Measurements from ENCODE around the gene NME3. TPM values are rescaled to one million over a fixed set of nuclear protein-coding genes. Genes with fewer than 3 reads are reported as not detected.

Gene NME3
- total and polyA plus RNA-seq, 2 of the 4 experiments (the other 2 are of a cell fraction), result 12.7 to 41.2 TPM

- no peaks in the 10 kb centered on the region for H3K4me1 ChIP-seq (ENCODE audit: control insufficient read depth, insufficient read depth, low read length)
- no TSS peak for BruUV-seq (replicated peaks)
- in situ Hi-C loops (cut with MboI; ENCODE audit: low sequenced_read_pairs) (no loop called here), dilution Hi-C loops (cut with HindIII; ENCODE audit: low sequenced_read_pairs, unreplicated experiment) (no loop called here), intact Hi-C loops (cut with micrococcal nuclease) (no loop called here)
- no peak overlapping the region for H4K8ac ChIP-seq (ENCODE audit: low read depth in 2 of 2, low read length in 2 of 2)
- ChIA-PET CTCF (no interaction called here), POLR2A (ENCODE audit: unreplicated experiment) (no interaction called here)
- H3K23ac ChIP-seq (ENCODE audit: low read depth, low read length), result no peak overlapping the region
- H3K4ac ChIP-seq (ENCODE audit: low read depth, low read length), result no peak overlapping the region
- H4K91ac ChIP-seq (ENCODE audit: insufficient read depth, low read depth, low read length), result no peak overlapping the region
- H3K9me1 ChIP-seq (ENCODE audit: insufficient read depth, low read length), result peaks cover 2% of the 10 kb centered on the region; the same call in 1 of the 2 replicates
- no peaks in the 10 kb centered on the region for H3K27me3 ChIP-seq (ENCODE audit: control insufficient read depth, insufficient read depth, low read length)
- H3K36me3 ChIP-seq (ENCODE audit: control insufficient read depth, insufficient read depth, low read length), result peaks cover 18% of the 10 kb centered on the region
- no peak overlapping the region for H2BK15ac ChIP-seq (ENCODE audit: low read depth, low read length)
- no peak overlapping the region for H3K4me3 ChIP-seq (ENCODE audit: insufficient read depth, low read depth, low read length)
- 96% methylated on average over 5 of the region's 15 CpGs; no CpG with 5 or more reads in 1 of the 2 experiments for WGBS, 2 experiments (ENCODE audit: extremely low coverage in 2 of 2, insufficient read length in 1 of 2)
- H2AFZ ChIP-seq (replicated peaks; ENCODE audit: low read length, poor library complexity), result no peak overlapping the region
- H3K14ac ChIP-seq (replicated peaks; ENCODE audit: low read depth, low read length), result no peak overlapping the region
- no peak overlapping the region for H2BK20ac ChIP-seq (ENCODE audit: low read depth, low read length)
- H2BK120ac ChIP-seq (ENCODE audit: low read depth, low read length), result no peak overlapping the region
- no peak overlapping the region for H3K56ac ChIP-seq (ENCODE audit: extremely low read depth, insufficient read depth, low read length)
- H4K20me1 ChIP-seq (ENCODE audit: insufficient read depth, low read length), result 0 out of 2 replicates have a peak, but pooled peaks cover 3% of the 10 kb centered on the region
- H3K79me1 ChIP-seq (ENCODE audit: low read depth in 1 of 2, low read length in 2 of 2), result peaks cover 0 to 16% of the 10 kb centered on the region in 2 experiments; a peak in 2 of 4 replicates
- no peak overlapping the region for H4K5ac ChIP-seq (ENCODE audit: low read depth, low read length)
- H3K18ac ChIP-seq (ENCODE audit: low read depth, low read length), result no peak overlapping the region
- ATAC-seq (ENCODE audit: low read depth), result no peak
- no peak overlapping the region for H3K4me2 ChIP-seq (ENCODE audit: low read depth, low read length)
- no peak overlapping the region for H2AK5ac ChIP-seq (ENCODE audit: low read depth, low read length)
- no peak overlapping the region for H2AK9ac ChIP-seq (replicated peaks; ENCODE audit: low read depth, low read length, poor library complexity)
- DNase-seq, result no peak
- no peak overlapping the region for H3K9ac ChIP-seq (ENCODE audit: low read depth, low read length)
- no peak overlapping the region for H2BK5ac ChIP-seq (ENCODE audit: low read depth, low read length, poor library complexity, severe bottlenecking)
- no peaks in the 10 kb centered on the region for H3K9me3 ChIP-seq (ENCODE audit: control insufficient read depth, insufficient read depth, low read length)
- TF ChIP-seq, protein P1, sequence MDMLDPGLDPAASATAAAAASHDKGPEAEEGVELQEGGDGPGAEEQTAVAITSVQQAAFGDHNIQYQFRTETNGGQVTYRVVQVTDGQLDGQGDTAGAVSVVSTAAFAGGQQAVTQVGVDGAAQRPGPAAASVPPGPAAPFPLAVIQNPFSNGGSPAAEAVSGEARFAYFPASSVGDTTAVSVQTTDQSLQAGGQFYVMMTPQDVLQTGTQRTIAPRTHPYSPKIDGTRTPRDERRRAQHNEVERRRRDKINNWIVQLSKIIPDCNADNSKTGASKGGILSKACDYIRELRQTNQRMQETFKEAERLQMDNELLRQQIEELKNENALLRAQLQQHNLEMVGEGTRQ (IDR thresholded peaks at IDR 0.05; ENCODE audit: low read depth, low read length), result no peak
- TF ChIP-seq CHD1 (IDR thresholded peaks at IDR 0.05; ENCODE audit: low read depth, low read length) (no peak), MAFK (IDR thresholded peaks at IDR 0.05; ENCODE audit: low read depth, low read length) (no peak), NFE2L2 (IDR thresholded peaks at IDR 0.05; ENCODE audit: low read depth, low read length) (no peak), SMC3 (IDR thresholded peaks at IDR 0.05; ENCODE audit: low read depth, low read length) (no peak), RCOR1 (IDR thresholded peaks at IDR 0.05; ENCODE audit: insufficient replicate concordance, low read length) (no peak), RAD21 (IDR thresholded peaks at IDR 0.05; ENCODE audit: low read length) (no peak), MXI1 (IDR thresholded peaks at IDR 0.05; ENCODE audit: borderline replicate concordance, low read depth, low read length) (no peak), MAZ (IDR thresholded peaks at IDR 0.05; ENCODE audit: borderline replicate concordance, low read depth, low read length) (no peak), CEBPB (IDR thresholded peaks at IDR 0.05; ENCODE audit: low read depth, low read length) (no peak)
- TF ChIP-seq, protein P2, sequence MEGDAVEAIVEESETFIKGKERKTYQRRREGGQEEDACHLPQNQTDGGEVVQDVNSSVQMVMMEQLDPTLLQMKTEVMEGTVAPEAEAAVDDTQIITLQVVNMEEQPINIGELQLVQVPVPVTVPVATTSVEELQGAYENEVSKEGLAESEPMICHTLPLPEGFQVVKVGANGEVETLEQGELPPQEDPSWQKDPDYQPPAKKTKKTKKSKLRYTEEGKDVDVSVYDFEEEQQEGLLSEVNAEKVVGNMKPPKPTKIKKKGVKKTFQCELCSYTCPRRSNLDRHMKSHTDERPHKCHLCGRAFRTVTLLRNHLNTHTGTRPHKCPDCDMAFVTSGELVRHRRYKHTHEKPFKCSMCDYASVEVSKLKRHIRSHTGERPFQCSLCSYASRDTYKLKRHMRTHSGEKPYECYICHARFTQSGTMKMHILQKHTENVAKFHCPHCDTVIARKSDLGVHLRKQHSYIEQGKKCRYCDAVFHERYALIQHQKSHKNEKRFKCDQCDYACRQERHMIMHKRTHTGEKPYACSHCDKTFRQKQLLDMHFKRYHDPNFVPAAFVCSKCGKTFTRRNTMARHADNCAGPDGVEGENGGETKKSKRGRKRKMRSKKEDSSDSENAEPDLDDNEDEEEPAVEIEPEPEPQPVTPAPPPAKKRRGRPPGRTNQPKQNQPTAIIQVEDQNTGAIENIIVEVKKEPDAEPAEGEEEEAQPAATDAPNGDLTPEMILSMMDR (conservative IDR thresholded peaks at IDR 0.05; ENCODE audit: low read depth, low read length), result no peak
- H3K27ac ChIP-seq (ENCODE audit: insufficient read depth, low read length), result no peak overlapping the region
Observed at GRCh38 chr16:1819611-1820010, 48.3 kb upstream of the NME3 start.
